HG03103 (cell line): Measurements from ENCODE around the gene CBFA2T3.

ENCODE experiments used
- ATAC-seq: cut with Tn5 transposase; IDR thresholded peaks from one replicate; pipeline ENCODE4 v1.9.1; 2021; ENCODE audit warnings: low read depth; ENCODE audit not compliant: unreplicated experiment

The CBFA2T3 gene

GRCh38 chr16:88978608-88979346 lies 1.8 kb upstream of the CBFA2T3 start:
- ATAC-seq = peak; percentile 40

- no peak for ATAC-seq
These were observed 1.0 kb upstream of the CBFA2T3 start for GRCh38 chr16:88977812-88978607.

GRCh38 chr16:88976366-88977017 lies 515 bp downstream of the CBFA2T3 start:
- ATAC-seq = no peak

DNA sequence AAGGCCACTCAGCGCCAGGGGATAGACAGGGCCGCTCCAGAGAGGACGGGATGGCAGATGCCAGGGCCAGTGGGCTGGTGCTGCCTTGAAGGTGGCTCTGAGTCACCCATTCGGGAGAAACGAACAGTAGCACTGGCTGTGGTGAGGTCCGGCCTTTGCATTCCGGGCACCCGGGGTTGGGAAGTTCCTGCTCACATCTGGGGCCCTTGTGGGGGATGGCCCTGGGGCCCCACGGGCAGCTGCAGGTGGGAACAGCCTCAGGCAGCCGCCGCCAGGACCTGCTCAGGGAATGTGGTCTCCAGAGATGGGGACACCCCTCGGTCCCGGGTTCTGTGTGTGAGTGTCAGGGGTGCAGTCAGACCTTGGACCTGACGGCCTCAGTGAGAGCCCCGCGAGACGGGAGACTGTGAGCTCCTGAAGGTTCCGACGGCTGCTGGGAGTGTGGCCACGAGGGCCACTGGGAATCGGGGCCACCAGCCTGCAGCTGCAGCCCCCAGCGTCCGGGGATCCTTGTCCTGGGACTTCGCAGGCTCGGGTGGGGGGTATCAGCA lies 1.4 kb downstream of the CBFA2T3 start:
- ATAC-seq = no peak

DNA sequence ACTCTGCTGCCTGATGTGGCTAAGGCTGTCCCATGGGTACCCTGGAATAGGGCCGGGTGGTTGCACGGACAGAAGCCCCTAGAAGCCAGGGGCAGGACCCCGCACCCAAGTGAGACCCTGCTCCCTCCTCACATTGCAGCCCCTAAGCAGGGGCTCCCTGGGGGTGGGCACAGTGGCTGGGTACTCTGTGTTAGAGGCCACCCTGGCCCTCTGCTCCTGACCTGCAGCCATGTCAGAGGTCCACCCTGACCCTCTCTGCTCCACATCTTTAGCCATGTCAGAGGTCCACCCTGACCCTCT lies 2.1 kb downstream of the CBFA2T3 start:
- no peak for ATAC-seq

GRCh38 chr16:88974080-88974915 lies 2.7 kb downstream of the CBFA2T3 start:
- no peak for ATAC-seq

GRCh38 chr16:88973415-88974050 lies 3.5 kb downstream of the CBFA2T3 start:
- no peak for ATAC-seq

- ATAC-seq = no peak
These were observed 4.0 kb downstream of the CBFA2T3 start for GRCh38 chr16:88973007-88973410.

DNA sequence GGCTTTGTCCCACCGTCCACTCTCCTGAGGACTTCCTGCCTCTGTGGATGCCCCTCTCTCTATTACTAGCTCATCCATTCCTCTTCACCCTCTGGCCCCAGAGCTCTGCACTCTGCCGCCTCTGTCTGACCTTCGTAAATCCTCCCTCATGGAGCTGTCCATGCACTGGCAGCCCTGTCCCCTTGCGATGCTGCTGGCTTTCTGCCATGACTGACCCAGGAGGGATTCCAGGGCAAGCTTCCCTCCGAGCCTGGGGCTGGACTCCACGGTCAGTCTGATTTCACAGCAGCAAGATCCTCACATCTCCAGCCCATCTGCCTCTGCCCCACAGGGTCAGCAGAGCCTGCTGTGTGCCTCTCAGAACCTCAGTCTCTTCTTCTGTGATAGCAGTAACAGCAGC lies 4.7 kb downstream of the CBFA2T3 start:
- ATAC-seq = no peak

GRCh38 chr16:88971371-88972097 lies 5.5 kb downstream of the CBFA2T3 start:
- no peak for ATAC-seq

- ATAC-seq = no peak
These were observed 6.4 kb downstream of the CBFA2T3 start for GRCh38 chr16:88970539-88971065.

GRCh38 chr16:88970050-88970449 lies 7.0 kb downstream of the CBFA2T3 start:
- no peak for ATAC-seq

DNA sequence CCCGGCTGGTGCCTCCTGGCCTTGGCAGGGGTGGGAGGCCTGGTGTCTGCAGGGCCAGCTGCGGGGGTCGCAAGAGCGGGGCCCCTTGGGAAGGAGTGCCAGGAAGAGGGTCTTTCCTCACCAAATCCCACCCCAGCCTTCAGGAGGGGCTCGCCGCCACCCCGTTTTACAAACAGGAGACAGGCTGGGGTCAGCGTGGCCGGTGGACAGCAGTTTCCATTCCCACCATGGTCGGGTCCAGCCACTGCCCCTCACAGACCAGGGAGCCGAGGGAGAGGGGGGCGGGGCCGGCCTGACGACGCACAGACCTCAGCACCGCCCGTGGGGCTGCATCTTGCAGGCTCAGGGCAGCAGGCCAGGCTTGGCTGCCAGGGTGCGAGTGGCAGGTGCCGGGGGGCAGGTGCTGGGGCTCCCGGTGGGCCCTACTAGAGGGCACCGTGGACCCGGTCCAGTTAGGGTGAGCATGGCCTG lies 7.6 kb downstream of the CBFA2T3 start:
- ATAC-seq = no peak

DNA sequence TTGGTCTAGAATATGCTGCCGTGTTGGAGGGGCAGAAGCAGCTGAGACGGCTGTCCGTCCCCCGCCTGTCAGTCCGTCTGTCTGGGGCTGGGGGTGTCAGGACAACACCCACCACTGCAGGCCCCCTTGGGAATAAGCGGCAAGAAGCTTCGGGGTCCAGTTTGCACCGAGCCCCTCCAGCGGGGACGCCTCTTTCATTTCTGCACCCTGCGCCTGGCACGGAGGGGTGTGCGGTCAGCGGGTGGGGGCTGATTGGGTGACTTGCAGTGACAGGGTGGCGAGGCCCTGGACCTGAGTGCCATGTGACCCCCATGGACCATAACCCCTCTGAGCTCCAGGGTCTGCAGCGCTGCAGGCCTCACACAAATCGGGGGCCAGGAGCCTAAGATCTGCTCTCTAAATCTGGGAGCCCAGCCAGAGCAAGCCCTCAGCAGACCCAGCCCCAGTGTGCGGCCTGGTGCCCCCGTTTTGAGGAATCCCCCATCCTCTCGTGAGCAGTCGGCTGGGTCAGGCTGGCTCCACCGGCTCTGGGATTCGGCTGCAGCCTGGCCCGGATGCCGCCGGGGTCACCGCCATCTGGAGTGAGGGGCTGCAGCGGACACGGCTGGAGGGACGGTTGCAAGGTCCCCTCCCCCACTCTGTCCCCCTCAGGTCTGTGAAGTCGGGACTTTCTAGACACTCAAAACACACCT lies 8.3 kb downstream of the CBFA2T3 start:
- no peak for ATAC-seq

- no peak for ATAC-seq
These were observed 9.0 kb downstream of the CBFA2T3 start for GRCh38 chr16:88967830-88968588.

DNA sequence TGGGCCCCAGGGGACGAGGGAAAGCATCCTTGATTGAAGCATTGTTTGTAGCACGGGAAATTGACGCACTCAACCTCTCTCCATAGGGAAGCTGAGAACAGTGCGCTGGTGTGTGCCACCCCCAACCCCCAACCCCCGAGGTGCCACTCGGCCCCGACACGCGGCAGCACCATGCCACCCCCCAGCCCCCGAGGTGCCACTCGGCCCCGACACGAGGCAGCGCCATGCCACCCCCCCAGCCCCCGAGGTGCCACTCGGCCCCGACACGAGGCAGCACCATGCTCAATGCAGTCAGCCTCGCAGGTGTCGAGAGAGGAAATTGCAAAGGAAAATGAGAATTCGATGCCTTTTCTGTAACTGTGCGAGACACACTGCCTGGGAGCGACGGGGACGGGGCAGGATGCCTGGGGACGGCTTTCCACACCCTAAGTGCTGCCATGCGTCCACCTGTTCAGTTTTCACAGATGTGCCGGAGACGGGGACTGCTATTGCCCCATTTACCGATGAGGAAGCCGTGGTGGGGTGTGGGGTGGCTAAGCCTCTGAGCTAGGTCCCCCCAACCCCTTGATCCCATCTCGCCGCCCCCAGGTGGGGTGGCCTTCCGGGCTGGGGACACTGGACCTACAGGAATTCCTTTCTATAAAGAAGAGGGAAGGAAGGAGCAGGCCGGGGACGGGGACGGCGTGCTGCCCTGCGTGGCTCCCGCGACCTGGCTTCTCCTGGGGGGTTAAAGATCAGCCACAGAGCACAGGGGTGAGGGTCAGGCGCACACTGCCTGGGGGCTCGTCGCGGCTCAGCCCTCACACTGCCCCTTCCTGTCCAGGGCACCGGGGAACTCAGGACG lies 9.8 kb downstream of the CBFA2T3 start:
- no peak for ATAC-seq
